Mucosa of stomach (tissue), 1 donor: Measurements from ENCODE around the gene FAM117A.
A peak's percentile ranks its signal among the peaks of the same experiment; 100 is the strongest.

Experiments
- H3K27me3 ChIP-seq: one replicate; pipeline ENCODE4 v1.7.0; 2013; ENCODE audit warnings: mild to moderate bottlenecking, low read length; ENCODE audit not compliant: control insufficient read depth, insufficient read depth
- H3K36me3 ChIP-seq: one replicate; pipeline ENCODE4 v1.7.0; 2013; ENCODE audit warnings: low read length; ENCODE audit not compliant: control insufficient read depth, insufficient read depth
- H3K4me1 ChIP-seq: one replicate; pipeline ENCODE4 v1.7.0; 2013; ENCODE audit warnings: mild to moderate bottlenecking, low read length; ENCODE audit not compliant: control insufficient read depth, insufficient read depth
- H3K4me3 ChIP-seq: one replicate; pipeline ENCODE4 v1.7.0; 2013; ENCODE audit warnings: low read length
- H3K9ac ChIP-seq: one replicate; pipeline ENCODE4 v1.7.0; 2013; ENCODE audit warnings: mild to moderate bottlenecking, low read length, moderate library complexity
- H3K9me3 ChIP-seq: one replicate; pipeline ENCODE4 v1.7.0; 2013; ENCODE audit warnings: mild to moderate bottlenecking, low read length, moderate library complexity; ENCODE audit not compliant: control insufficient read depth
- donor health status: Pancreatic carcinoma.

Gene FAM117A

DNA sequence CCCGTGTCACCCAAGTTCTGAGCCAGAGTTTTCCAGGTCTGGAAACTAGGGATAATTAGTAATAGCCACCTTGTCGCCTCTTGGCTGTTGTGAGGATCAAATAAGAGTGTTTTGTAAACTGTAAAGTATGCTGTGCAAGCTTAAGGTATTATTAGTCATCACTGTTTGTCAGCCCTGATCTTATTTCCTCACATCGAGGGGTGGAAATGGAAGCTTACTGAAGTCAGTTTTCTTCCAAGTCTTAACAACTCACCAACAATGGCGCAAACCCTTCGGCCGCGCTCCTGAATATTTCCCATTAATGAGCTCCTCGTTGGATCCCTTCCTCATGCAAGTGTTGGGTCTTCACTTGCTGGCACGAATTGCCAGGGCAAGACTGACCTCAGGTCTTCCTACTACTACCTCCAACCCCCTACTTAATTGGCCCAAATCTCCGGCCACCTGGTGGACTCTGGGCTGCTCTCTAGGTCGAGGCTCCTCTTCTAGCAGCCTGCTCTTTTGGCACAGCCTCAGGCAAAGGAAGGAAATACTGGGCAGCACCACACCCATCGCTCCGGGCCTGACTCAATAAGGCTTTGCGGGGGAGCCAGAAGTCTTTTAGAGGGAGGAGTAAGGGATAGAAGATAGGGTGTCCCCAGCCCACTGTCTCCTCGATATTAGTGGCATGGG is 55.3 kb downstream of the FAM117A start:
- Histone ChIP-seq H3K4me1 (peaks cover 24% of the 10 kb centered on the region), H3K4me3 (peak overlapping the region; percentile 29), H3K9me3 (no peaks in the 10 kb centered on the region), H3K27me3 (no peaks in the 10 kb centered on the region), H3K9ac (peak overlapping the region; percentile 91), H3K36me3 (peaks cover 12% of the 10 kb centered on the region)

DNA sequence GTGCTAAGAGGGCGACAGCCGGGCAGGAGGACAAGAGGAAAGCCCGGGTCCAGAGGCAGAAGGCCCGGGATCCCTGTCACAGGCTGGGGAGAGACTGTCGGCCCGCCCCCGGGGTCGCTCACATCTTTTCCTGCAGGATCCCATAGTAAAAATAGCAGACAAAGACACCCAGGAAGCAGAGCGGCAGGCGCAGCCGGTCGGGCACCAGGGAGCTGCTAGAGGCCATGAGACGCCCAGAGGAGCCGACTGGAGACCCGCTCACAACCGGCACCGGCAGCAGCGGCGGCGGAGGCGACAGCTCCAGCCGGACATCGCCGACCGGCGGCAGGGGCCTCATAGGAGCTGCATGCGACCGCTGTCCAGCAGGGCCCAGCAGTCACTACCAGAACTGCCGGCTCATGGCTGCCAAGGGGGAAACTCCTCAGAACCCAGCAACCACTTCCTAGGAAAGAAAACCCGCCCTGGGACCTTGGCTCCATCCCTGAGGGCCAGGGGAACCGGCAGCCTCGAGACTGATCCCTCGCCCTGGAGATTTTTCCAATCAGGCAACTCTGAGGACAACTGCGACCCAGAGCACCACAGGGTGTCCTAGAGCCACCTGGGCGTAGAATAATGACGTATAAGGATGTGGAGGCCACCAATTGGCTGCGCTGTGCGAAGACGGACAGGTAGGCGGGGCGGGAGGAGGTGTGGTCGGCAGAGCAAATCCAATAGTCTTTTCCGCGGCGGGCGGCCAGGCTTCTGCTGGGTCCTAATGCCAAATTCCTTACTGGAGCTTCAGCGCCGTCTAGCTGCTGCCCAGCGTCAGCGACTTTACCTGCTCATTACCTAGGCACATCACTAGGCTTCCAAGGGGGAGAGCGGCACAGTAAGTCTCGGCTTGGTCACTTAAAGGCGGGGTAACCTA is 56.1 kb downstream of the FAM117A start, which contains the start of gene SLC35B1:
Gene SLC35B1, minus strand, starts transcription at position 357 of the 907 bp plus-strand sequence. Its CDS starts 131 bp downstream, at position 226.
- Histone ChIP-seq H3K9ac (peak within 1 kb of the TSS; percentile 91), H3K4me1 (peaks cover 24% of the 10 kb centered on the region), H3K4me3 (peak within 1 kb of the TSS; percentile 57), H3K9me3 (no peaks in the 10 kb centered on the region), H3K27me3 (no peaks in the 10 kb centered on the region), H3K36me3 (peaks cover 12% of the 10 kb centered on the region)

DNA sequence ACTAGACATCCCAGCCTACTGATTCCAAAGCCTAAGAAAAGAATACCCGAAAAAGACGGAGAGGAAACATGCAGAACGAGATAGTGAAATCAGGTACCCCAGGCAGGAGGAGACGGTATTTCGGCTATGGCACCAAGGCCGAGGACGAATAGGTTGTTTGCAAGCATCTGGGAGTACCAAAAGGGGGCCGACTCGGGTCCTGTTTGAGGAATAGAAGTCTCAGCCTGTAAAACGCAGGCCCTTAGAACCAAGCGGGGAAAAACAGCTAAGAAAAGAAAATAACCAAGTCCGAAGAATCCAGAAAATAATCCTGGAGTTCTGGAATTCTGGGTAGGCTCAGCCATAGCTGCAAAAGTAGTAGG is 56.7 kb downstream of the FAM117A start:
- Histone ChIP-seq H3K9ac (peak overlapping the region; percentile 91), H3K27me3 (no peaks in the 10 kb centered on the region), H3K36me3 (peaks cover 12% of the 10 kb centered on the region), H3K9me3 (no peaks in the 10 kb centered on the region), H3K4me3 (peak overlapping the region; percentile 57), H3K4me1 (peaks cover 24% of the 10 kb centered on the region)

DNA sequence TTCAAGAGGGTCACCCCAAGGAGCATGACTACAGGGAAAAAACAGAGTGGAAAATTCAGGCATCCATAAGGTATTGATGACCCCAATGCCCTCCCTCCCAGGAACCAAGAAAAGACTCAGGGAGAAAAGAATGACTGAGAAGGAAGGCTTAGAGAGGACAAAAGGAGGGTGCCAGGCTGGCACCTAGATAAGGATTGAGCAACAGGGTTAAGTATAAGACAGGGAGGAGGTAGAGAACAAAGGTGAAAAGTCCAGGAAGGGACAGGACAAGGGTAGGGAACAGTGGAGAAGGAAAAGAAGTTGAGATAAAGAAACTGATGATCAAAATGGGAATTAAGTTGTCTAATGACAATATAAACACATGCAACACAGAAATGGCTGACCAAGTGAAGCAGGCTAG is 58.7 kb downstream of the FAM117A start:
- peaks cover 24% of the 10 kb centered on the region for H3K4me1 ChIP-seq
- H3K9ac ChIP-seq, result no peak overlapping the region
- no peaks in the 10 kb centered on the region for H3K27me3 ChIP-seq
- H3K4me3 ChIP-seq, result no peak overlapping the region
- H3K9me3 ChIP-seq, result no peaks in the 10 kb centered on the region
- H3K36me3 ChIP-seq, result peaks cover 12% of the 10 kb centered on the region

DNA sequence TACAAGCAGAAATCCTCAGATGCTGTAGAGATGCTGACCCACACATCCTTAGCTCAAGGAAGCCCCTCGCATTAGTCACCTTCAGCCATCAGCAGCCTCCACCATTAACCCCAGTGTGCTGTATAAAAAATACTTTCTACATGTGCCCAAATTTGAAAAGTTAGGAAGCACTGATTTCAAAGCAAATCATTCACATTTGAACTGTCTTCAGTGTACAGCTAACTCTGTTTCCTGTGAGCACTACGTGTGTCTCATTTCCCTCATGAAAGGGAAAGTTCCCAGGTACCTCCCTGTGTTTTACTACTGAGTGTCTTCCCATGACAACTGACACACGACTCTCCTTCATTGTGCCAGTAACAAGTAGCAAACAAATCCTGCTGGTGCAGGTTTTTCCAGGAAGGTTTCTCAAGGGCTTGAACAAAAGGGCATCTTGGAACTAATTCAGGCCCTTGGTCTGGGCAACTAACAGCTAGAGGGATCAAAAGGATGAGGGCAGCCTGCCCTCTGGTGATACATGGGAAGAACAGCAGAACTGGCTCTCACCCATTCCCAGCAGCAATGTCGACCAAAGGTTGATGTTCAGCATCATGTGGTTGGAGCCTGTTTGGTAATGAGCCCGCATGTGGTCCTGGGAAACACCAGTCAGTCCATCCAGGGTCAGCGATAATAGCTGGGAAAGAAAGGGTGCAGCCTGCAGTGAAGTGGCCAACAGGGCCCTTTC is 60.2 kb downstream of the FAM117A start:
- Histone ChIP-seq H3K4me3 (no peak overlapping the region), H3K4me1 (peaks cover 19% of the 10 kb centered on the region), H3K27me3 (no peaks in the 10 kb centered on the region), H3K9me3 (no peaks in the 10 kb centered on the region), H3K9ac (no peak overlapping the region), H3K36me3 (peaks cover 12% of the 10 kb centered on the region)

DNA sequence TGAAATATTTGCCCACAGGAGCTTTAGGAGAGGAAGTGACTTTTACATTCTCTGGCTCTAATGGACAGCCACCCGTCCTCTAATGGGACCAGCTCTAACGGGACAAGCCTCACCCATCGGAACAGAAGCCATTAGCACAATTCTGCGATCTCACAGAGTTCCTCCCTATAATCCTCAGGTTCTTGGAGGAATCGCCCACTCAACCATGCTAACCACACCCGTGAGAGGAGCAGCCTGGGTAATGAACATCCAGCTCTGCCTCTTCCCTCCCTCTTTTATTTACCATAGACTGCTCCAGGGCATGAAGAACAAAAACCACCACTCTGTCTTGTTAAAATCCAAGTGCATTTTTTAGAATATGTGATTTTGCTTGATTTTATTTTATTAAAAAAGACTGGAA is 63.0 kb downstream of the FAM117A start:
- peaks cover 12% of the 10 kb centered on the region for H3K36me3 ChIP-seq

DNA sequence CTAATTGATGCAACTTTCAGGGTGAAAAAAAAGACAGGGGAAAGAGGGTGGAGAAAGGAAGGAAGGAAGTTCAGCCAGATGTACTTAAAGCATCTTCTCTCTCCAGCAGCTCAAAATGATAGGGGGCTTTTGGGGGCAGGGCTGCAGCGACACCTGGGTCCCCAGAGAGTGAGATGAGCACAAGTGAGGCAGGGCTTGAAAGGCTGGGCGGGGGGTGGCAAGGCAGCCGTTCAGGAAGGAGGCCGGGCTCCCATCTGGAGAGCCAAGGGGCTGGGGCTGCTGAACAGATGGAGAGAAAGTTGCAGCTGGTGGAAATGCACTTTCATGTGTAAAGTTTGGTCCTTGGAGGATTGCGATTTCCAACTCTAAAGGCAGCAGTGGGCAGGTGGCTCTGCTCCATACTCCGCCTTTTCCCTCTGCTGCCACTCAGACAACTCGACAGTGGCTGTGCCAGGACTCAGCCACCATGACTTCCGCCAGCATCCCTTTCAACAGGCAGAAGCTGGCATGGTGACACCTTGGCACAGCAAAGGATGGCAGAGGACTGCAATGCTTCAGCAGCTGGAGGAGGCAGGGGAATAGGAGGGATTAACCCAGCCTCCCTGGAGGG is 63.9 kb downstream of the FAM117A start:
- no peak overlapping the region for H3K9ac ChIP-seq
- no peak overlapping the region for H3K4me3 ChIP-seq
- H3K27me3 ChIP-seq, result peaks cover 1% of the 10 kb centered on the region
- H3K4me1 ChIP-seq, result peaks cover 4% of the 10 kb centered on the region
- peaks cover 6% of the 10 kb centered on the region for H3K36me3 ChIP-seq
- no peaks in the 10 kb centered on the region for H3K9me3 ChIP-seq

More for the DNA sequence above, 63.0 kb downstream of the FAM117A start:
- no peaks in the 10 kb centered on the region for H3K9me3 ChIP-seq
- H3K4me1 ChIP-seq, result peaks cover 5% of the 10 kb centered on the region
- H3K4me3 ChIP-seq, result no peak overlapping the region
- H3K27me3 ChIP-seq, result no peaks in the 10 kb centered on the region
- no peak overlapping the region for H3K9ac ChIP-seq

DNA sequence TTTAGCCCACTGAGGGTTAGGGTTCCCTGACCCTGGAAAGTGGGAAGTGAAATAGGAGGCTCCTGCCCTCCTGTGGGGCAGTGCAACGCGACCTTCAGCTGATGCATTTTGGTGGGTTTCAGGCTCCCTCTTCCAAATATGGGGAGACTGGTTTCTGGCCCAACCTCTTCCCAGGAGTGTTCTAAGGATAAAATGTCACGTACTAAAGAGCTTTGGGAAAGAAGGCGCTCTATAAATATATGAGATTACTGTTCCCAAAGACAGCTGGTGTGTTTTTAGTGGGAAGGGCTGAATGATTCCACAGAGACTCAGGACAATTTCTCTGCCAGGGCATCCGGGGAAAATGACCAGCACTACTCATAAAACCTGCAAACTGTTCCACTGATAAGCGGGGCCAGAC is 65.9 kb downstream of the FAM117A start:
- no peaks in the 10 kb centered on the region for H3K9me3 ChIP-seq
- H3K9ac ChIP-seq, result no peak overlapping the region
- H3K36me3 ChIP-seq, result no peaks in the 10 kb centered on the region
- peaks cover 6% of the 10 kb centered on the region for H3K4me1 ChIP-seq
- peaks cover 5% of the 10 kb centered on the region for H3K27me3 ChIP-seq
- H3K4me3 ChIP-seq, result no peak overlapping the region

DNA sequence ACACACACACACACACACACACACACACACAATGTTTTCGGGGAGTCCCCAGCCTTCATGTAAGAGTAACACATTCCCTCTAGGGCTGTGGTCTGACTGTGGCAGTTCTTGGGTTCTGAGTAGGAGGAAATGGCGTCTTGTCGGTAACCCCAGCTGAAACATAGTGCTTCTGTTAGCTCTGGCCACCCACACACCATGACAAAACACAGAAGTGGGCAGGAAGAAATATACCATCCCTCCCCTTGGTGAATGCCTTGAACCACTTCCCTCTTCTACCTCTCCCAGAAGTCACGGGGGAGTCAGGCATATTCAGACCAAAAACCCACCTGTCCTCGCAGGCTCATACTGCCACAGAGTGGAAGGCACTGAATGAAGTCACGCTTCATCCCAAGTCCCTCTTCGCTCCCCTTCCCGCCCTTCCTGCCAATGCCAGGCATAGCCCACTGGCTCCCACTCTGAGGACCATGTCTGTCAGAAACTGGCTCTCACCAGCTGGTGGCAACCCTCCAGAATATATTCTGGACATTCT is 67.6 kb downstream of the FAM117A start:
- Histone ChIP-seq H3K9me3 (no peaks in the 10 kb centered on the region), H3K9ac (no peak overlapping the region), H3K36me3 (no peaks in the 10 kb centered on the region), H3K4me3 (no peak overlapping the region), H3K4me1 (peaks cover 6% of the 10 kb centered on the region), H3K27me3 (peaks cover 5% of the 10 kb centered on the region)

DNA sequence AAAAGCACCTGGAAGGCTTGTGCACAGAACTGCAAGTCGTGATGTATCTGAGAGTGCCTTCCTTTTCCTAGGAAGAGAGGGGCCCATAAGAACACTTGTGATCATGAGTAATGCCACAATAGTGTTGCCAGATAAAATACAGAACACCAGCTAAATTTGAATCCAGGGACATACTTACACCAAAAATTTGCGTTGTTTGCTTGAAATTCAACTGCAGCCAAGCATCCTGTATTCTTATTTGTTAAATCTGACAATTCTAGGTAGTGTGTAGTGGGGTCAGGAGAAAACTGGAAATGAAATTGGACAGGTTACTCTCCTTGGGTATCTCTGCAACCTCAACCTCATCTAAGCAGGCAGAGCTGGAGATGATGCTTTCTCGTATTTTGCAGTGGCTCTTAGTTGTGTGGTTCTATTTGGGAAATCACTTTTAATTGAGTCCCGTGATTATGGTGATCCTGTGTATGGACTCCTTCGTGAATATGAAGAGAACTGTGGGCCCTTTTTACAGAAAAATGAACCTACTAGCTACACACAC is 68.2 kb downstream of the FAM117A start:
- Histone ChIP-seq H3K4me1 (peaks cover 6% of the 10 kb centered on the region), H3K4me3 (no peak overlapping the region), H3K9ac (no peak overlapping the region), H3K36me3 (no peaks in the 10 kb centered on the region), H3K9me3 (no peaks in the 10 kb centered on the region), H3K27me3 (peaks cover 5% of the 10 kb centered on the region)
